HG03342 (cell line): ENCODE results near the gene HNRNPR.
"Not testable (repeated sequence)": the region's sequence is repeated elsewhere in the genome, so short reads cannot be mapped to it uniquely, and the experiment has no call there.

Experiments
- ATAC-seq: cut with Tn5 transposase; IDR thresholded peaks from one replicate; pipeline ENCODE4 v1.9.1; 2021; ENCODE audit warnings: mild to moderate bottlenecking, moderate library complexity; ENCODE audit not compliant: unreplicated experiment

The HNRNPR gene

DNA sequence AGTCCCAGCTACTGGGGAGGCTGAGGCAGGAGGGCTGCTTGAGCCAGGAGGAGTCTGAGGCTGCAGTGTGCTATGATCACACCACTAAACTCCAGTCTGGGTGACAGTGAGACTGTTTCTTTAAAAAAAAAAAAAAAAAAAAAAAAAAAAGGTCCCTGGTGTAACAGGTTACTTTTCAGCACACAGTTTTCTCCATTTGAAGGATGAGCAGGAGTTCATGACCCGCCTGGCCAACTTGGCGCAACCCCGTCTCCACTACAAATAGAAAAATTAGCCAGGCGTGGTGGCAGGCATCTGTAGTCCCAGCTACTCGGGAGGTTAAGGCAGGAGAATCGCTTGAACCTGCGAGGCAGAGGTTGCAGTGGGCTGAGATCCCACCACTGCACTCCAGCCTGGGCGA lies 12.4 kb downstream of the HNRNPR start:
- no peak for ATAC-seq

DNA sequence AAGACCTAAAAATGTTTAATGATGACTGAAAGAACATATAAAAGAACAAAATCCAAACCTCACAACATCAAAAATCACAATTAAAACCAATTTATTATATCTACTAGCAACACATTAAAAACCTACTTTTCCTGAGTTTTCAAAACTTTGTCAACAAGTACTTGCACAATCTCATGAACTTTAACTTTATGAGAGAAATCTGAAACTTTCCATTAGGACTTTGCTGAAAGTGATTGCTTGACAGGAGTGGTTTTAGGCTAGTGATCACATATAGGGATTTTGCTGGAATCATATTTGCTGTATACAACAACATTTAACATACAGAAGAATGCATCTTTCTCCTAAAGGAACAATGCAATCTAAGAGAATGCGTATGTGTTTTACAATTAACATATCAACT lies 13.2 kb downstream of the HNRNPR start:
- ATAC-seq, result no peak

DNA sequence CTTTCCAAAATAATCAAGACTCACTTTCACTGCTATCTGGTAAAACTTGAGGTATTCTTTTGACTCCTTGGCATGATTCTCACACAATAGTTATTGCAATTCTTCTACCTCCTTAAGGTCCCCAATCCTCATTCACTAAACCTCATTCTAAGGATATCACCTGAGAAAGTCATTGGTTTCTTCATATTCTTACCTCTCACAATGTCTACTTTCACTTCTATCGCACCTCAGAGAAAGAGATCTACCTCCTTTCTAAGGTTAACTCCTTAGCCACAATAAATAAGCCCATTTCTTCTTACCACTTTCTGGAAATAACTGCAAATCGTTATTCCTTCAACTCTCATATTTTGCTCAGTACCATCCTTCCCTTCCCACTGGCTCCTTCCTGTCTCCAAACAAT lies 18.7 kb downstream of the HNRNPR start:
- no peak for ATAC-seq

DNA sequence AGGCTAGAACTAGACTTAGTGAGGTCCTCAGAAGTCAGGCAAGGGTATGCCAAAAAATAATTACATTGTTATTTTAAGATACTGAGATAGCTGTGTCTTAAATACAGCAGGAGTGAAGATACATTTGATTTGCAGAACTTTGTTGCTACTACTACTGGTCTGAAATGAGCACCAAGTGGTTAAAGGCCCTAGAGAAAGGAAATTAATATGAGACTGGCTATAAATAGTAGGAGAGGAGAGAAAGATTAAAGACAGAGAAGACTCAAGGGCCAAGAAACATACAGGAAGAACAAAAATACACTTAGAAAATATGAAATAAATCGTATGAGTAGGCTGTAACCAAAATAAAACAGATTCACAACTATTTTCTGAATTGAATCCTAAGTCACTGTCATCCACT lies 21.3 kb downstream of the HNRNPR start:
- no peak for ATAC-seq

DNA sequence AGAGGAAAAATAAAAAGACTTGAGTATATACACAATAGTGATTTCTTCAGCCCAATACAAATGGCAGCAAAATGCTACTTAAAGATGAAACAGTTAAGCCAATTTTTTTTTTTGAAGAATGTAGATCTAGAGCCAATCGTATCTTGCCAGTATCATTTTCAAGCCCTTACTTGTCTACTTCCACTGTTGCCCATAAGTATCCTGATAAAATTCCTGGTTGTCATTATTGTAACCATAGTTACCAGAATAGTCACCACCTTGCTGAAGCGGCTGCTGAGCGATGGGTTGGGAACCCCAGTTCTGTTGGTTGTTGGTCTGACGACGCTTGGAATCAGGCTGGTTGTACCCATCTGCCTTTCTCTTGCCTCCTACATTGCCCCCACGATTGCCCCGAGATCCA lies 33.8 kb downstream of the HNRNPR start:
- not testable (repeated sequence) for ATAC-seq

DNA sequence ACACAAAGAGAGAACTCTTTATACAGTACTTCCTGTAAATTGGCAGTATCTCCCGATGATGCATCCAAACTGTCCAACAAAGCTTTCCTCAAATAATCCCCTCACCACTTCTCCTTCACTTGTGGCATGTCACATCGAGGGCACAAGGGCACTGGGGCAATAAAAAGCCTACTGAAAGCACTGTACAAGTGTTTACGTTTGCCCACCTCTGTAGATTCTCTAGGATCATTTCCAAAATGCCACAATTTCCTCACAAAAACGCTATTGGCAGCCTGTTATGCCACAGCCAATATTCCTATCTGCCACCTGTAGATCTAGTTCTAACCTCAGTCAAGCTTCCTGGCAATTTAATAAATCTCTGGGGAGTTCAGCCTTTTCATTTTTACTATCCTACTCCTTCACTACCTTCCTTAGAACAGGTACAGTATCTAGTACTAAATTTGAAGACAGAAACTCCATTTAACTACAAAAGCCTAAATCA lies 39.9 kb downstream of the HNRNPR start:
- ATAC-seq, result no peak

DNA sequence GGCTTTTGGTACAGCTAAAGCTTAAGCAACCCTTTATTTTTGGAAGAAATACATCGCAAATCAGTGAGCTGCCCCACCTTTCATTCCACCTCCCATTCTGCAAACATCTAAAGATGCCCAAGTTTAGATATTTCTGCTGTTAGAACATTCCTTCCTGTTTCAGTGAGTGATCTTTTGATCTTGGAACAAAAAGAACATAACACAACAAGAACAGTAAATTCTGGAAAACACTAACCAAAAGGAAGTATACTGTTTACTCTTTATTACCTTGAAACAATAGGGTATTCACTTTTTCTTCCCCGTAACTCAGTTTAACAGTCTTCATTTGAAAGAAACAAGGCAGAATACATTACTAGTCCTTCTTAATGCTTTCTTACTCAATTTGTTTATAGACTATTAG lies 40.6 kb downstream of the HNRNPR start:
- ATAC-seq, result no peak

DNA sequence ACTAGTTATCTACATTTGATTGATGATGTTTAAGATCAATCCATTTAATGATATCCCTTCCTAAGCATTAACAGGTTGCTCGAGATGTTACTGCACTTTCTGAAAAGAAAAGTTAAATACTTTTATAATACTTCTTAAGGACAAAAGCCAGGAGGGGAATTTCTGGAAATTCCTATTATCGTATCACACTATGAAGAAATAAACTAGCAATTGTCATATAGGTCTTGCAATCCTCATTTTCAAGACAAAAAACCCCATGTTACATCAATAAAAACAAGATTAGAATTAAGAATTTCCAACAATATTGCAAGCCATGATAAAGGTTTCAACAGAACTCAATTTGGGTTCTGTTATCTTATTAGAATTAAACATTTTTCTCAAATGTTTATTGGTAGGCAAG lies 47.2 kb downstream of the HNRNPR start:
- ATAC-seq, result no peak

DNA sequence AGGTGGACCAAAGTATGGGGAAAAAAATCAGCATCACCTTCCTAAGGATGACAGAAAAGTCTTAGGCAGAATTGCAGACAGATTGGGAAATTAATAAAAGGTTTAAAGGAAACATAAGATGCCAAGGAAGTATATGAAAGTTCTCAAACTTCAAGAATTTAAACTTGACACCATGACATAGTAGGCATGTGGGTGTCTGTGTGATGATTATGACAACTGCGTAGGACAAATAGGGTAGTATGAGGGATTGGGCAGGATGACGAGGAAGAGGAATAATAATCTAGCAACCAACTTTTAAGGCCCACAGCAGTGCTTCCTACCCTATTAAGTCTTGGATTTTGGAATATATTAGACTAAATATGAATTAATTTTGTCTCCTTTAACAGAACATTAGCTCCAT lies 52.4 kb downstream of the HNRNPR start:
- ATAC-seq, result no peak

DNA sequence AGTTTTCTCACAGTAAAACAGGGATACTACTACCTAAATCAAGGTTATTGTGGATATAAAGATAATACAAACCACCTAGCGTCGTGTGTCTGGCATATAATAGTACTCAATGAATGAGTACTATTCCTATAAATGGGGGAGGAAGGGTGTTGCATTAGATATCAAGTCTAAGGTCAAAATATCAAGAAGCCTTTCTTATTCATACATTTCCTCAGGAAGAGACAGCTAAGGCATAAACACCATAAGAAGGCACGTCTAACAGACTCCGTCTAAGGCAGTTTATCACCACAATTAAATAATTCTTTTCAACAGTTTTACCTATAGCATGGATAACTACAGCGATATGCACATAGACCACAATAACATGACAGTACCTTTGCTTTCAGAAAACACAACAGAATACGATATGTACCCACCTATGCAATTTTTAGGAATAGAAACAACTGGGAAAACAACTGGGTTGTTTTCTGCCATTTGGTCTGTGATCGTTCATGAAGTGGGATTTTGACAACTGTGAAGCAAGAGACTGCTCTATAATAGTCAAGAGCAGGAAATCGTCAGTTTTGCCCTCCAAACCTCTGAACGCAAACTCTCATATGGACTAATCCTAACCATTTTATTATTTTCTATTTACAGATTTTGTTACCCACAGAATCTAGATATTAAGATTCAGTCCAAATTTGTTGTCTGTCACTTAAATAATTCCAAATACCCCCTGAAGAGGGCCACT lies 53.1 kb downstream of the HNRNPR start:
- no peak for ATAC-seq

DNA sequence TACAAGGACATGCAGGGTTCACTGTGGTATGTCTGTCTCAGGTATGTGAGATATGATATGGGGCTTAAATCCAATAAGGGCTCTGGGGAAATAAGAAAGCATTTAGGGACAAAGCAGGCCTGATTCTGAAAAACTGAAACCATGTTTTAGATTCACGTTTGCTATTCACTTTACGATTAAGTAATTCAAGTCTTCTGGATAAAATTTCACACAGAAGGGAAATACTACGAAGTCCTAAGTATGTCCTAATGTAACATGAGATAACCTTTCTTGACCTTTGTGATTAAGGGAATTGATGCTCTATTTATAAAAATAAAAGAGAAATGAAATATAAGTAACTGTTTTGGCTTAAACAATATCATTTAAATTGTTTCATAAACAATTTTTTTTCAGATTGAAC lies 55.4 kb downstream of the HNRNPR start:
- no peak for ATAC-seq

DNA sequence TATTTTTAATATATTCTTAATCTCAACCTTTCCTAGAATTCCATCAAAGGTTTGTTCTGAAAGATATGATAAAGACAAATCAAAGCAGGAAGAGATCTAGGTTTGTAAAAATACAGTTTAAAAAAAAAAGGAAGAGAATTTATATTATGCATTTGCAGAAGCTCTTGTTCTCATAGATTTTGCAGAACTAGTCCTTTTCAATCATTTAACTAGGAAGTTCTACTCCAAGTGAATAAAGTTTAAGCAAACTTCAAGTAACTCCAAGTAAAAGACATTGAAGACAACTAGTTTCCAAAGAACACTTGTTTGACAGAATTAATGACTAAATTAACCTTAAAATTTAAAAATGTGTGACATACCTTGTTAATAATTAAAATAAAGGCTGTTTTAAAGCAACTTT lies 55.9 kb downstream of the HNRNPR start:
- ATAC-seq, result no peak

DNA sequence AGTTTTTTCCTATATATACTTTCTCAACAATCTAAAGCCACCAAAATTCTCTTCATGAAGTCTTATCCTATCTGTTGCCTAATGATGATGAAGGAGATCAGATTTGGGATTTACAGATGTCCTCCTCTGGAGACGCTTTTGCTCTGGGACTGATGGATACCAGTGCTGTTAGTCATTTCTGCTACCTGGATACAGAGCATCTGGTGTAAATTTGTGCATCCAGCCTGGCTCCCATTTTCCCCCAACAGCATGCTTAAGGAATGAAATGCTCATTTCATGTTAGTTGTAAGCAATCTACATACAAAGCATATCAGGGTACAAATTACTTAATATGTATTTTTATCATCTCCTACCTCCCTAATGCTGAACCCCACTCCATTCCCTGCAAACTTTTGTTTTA lies 57.7 kb downstream of the HNRNPR start:
- no peak for ATAC-seq

DNA sequence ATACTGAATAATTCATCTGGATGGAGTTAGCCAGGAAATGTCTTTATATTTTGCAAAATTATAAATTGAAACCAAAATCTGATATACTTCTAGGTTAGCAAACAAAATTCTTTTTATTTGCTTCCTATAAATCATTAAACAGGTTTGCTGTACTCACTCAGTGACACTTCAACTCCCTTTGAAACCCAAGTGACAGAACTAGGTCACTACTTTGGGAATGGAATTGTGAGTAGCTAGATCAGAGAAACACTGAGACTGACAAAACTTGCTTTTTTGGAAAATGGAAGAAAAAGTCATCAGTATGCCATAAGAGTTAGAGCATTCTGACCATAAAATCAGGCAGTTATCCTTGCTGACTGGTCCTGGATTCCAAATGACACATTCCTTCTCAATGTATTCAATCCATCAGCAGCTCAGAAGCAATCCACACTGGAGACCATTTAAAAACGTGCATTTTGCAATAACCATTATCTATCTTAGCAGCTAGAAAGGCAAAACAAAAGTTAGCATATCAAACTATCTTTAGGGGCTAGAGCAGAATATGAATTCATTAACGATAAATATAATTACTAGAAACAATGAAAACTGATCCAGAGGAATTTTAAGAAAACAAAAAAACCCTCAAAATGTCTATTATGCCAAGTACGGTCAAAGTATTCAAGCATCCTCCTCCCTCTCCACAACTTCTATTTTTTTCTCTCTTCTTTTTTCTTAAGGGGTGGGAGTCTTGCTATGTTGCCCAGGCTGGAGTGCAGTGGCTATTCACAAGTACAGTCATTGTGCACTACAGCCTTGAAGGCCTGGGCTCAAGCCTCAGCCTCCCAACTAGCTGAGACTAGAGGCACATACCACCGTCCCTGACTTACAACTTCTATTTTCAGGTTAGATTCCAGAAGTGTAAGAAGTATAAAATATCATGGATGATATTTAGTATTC lies 60.1 kb downstream of the HNRNPR start:
- ATAC-seq, result no peak

DNA sequence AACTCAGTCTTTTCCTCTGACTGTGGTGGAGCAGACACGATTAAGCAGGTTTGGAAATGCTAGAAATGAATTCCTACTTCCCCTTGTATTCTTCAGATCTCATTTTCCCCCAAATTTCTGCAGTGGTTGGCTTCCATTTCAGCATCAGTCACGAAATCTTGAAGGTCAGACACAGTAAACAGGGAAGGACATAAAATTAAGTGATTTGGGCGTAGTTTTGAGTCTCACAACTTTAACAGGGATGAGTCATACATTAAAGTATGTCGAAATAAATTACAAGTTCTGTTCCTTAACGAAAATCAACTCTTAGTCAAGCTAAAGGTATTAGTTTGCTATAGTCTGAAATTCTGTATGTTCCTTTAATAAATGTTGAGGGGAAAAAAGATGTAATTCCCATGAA lies 61.1 kb downstream of the HNRNPR start:
- ATAC-seq, result no peak

DNA sequence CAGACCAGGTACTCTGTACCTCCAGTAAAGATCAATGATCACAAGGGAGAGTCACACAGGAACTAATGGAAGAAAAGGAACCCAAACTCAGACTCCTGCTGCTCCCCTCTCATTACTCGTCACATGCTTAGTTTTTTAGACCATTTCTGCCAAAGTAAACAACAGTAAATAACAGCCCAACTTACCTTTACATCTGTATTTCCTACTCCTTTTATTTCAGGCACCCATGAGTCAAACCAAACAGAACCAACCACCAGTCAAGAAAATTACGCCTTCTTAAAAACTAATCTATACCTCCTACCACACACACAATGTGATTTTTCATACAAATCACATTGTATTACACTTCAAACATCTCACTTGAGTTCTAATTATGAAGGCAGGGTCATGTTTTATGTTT lies 65.4 kb downstream of the HNRNPR start:
- ATAC-seq, result no peak

DNA sequence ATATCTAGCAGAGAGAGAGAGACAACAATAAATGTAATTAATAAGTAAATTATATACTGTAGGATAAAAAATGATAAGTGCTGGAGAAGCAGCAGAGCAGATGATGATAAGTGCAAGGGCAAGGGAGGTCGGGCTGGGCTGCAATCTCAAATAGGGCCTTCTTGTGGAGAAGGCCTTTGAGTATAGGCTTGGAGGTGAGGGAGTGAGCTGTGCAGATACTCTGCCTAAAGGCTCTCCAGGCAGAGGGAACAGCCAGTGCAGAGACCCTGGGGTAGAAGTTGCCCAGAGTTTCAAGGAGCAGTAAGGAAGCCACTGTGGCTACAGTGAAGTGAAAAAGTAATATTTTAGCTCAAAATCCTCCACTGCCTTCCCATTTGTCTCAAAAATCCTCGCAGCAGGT lies 67.6 kb downstream of the HNRNPR start:
- no peak for ATAC-seq

DNA sequence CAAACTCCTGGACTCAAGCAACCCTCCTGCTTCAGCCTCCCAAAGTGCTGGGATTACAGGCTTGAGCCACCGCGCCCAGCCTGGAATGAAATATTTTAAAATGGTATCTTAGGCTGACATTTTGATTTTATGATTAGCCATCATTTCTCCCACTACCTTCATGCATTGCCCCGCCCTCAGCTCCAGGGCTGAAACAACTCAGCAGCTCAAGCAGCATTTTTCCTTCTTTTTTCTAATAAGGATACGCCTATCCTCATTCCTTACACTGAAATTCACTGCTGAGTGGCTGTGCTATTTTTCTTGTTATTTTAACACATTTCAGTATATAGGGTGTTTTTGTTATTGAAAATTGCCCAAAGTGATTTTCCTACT lies 70.0 kb downstream of the HNRNPR start:
- no peak for ATAC-seq

DNA sequence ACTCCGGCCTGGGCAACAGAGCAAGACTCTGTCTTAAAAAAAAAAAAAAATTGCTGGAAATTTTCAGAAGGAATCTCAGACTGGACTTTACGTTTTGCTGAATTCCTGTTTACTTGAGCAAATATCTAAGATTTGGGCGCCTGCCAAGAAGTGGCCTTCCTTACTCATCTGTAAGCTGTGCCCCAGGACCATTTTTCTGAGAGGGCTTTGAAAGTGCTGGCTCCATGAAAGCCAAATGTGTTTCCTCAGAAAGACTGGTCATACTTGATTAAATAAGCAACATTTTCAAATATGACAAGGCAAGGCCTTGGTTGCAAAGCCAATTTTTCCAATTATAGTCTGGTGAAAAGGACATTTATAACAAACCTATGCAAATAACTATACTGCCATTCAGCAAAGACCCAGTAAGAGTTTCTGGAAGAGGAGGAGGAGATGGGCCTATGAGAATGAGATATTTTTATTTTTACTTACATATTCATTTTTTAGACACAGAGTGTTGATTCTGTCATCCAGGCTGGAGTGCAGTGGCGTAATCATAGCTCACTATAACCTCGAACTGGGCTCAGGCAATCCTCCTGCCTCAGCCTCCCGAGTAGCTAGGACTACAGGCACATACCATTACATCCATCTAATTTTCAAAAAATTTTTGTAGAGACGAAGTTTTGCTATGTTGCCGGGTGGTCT lies 70.5 kb downstream of the HNRNPR start:
- no peak for ATAC-seq

DNA sequence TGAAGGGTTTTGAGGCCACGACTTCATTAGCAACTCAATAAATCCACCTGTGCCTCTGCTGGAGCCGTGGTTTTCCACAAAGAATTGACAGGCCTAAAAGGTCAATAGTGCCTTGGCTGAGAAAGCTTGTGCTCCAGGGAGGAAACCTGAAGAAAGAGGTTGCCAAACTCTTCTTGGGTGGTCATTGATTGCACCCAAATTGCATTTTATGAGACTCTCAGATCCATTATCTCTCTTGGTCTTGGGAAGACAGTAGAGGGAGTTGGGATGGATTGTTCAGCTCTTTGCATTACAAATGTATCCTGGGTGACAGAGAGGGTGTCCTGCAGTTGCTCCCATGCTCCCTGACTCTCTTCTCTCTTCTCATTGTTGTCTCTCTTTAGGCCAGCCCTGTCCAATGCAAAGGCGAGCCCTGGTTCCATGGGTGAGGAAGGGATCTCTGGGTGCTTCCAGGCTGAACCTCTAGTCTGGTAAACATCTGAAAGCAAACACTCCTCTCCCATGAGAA lies 80.7 kb downstream of the HNRNPR start:
- no peak for ATAC-seq

DNA sequence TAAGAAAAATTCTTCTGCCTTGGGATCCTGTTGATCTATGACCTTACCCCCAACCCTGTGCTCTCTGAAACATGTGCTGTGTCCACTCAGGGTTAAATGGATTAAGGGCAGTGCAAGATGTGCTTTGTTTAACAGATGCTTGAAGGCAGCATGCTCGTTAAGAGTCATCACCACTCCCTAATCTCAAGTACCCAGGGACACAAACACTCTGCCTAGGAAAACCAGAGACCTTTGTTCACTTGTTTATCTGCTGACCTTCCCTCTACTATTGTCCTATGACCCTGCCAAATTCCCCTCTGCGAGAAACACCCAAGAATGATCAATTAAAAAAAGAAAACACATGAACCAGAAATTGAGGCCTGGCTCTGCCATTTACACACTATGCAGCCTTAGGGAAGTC lies 86.0 kb downstream of the HNRNPR start:
- not testable (repeated sequence) for ATAC-seq
